Tibial nerve (tissue), 4 donors: ENCODE measurements around the gene LZTR1.

ENCODE experiments used
- EP300 ChIP-seq, 2 donors: sonication (generic); formaldehyde crosslinking; IDR thresholded peaks; one replicate each; pipeline ENCODE4 v1.6.1; 2017; ENCODE audit warnings: antibody characterized with exemption in 2 of 2, mild to moderate bottlenecking in 1 of 2
- POLR2A ChIP-seq, 2 donors: fragments of 450-650 bp; IDR thresholded peaks; one replicate each; pipeline ENCODE4 v1.6.1; 2017; ENCODE audit warnings: antibody characterized with exemption in 2 of 2, mild to moderate bottlenecking in 2 of 2, moderate library complexity in 2 of 2
- TF ChIP-seq, protein P1 (sequence below), 5 experiments: fragments of 200-600 bp in 3 of 5; fragments of 450-650 bp in 2 of 5; sonication (generic) in 3 of 5; IDR thresholded peaks; one replicate each; pipeline ENCODE4 v1.5.1; 2016 to 2019; ENCODE audit warnings: antibody characterized with exemption in 5 of 5, mild to moderate bottlenecking in 3 of 5, moderate library complexity in 2 of 5

DNA sequence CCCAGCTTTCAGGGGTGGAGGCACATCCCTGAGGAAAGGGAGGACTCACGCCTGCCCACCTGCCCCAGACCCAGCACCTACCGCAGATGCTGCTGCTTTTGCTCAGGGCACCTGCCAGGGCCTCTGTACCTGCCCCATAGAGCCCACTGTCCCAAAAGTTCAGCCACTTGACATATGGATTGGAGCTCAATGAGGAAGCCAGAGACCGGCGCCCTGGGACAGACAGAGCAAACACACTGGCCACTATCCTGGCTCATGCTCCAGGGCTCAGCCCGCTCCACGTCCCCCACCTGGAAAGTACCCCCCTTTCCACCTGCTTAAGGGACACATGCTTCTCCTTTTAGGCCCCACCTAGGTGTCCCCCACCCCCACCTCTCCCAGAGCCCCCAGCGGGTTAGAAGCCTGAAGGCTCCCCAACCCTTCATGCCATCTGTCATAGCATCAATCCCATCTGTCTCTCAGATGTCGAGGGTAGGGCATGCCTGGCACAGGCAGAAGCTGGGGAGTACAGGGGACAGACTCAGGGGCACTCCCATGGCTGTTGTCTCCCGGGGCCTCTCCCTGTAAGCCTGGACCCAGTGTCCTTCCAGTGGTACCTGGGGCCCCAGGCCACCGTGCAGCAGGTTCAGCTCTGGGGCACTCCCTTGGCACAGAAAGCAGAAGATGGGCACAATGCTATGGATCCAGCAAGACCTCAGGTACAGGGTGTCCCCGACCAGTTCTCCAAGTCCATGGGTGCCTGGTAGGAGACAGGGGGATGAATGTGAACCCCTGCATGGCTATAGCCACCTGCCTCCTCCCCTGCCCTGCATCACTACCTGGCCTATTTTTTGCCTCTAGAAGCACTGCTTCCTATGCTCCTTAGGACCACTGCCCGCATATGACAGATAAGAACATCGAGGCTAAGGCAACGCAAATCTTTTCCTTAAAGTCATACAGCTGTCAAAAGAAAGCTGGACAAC, 30.6 kb downstream of the LZTR1 start:
- TF ChIP-seq EP300 (IDR thresholded peaks at IDR 0.05) (no peak), POLR2A (IDR thresholded peaks at IDR 0.05) (no peak)
- TF ChIP-seq, protein P1, sequence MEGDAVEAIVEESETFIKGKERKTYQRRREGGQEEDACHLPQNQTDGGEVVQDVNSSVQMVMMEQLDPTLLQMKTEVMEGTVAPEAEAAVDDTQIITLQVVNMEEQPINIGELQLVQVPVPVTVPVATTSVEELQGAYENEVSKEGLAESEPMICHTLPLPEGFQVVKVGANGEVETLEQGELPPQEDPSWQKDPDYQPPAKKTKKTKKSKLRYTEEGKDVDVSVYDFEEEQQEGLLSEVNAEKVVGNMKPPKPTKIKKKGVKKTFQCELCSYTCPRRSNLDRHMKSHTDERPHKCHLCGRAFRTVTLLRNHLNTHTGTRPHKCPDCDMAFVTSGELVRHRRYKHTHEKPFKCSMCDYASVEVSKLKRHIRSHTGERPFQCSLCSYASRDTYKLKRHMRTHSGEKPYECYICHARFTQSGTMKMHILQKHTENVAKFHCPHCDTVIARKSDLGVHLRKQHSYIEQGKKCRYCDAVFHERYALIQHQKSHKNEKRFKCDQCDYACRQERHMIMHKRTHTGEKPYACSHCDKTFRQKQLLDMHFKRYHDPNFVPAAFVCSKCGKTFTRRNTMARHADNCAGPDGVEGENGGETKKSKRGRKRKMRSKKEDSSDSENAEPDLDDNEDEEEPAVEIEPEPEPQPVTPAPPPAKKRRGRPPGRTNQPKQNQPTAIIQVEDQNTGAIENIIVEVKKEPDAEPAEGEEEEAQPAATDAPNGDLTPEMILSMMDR (IDR thresholded peaks at IDR 0.05): no peak
